Measurements from ENCODE around the gene CDKL4.
"Not testable (repeated sequence)": the region's sequence is repeated elsewhere in the genome, so short reads cannot be mapped to it uniquely, and the experiment has no call there.

The CDKL4 gene

GRCh38 chr2:39243469-39244123 is at the start of gene CDKL4:
Gene CDKL4 (minus strand): TSS chr2:39243970.
- DNase-seq (ENCODE audit: low read depth), result peak; percentile 16

DNA sequence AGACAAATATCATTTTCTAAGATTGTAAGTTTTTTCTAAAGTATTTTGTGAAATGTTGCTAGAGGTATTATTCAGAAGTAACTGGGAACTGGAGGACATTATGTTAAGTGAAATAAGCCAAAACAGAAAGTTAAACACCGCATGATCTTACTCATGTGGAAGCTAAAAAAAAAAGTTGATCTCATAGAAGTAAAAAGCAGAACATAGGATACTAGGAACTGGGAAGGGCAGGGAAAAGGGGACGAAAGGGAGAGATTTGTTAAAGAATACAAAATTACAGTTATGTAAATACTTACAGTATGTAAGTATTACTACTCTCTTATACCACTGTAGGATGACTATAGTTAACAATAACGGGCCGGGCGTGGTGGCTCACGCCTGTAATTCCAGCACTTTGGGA is 46.7 kb upstream of the CDKL4 start:
- no peak for DNase-seq (ENCODE audit: low read depth)

DNA sequence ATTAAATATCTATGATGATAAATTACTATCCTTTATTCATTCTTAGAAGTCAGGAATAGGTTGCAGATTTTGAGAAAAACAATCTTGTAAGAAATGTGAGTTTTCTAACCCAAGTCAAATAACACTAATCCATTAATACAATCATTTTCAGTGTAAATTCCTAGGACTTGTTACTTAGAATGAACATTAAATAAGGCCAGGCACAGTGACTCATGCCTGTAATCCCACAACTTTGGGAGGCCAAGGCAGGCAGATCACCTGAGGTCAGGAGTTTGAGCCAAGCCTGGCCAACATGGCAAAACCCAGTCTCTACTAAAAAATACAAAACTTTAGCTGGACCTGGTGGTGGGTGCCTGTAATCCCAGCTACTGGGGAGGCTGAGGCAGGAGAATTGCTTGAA is 45.8 kb upstream of the CDKL4 start:
- DNase-seq (ENCODE audit: low read depth), result no peak

DNA sequence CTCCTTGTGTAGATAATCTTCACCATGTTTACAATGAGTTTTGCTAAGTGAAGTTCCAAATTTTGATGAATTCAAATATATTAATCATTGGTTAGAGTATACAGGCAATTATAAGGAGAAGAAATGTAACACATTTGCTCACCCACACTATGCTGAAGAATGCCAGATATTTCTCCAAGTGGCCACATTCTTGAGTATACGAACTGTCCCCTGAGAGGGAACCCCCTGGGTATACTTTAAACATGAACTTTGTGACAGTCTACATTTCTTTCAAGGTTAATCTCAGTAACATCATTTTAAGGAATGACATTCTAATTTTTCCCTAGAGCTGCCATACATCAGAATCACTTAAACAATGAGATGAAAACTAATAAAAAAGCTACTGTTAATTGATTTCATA is 39.8 kb upstream of the CDKL4 start:
- DNase-seq (ENCODE audit: low read depth), result no peak

- DNase-seq (ENCODE audit: low read depth), result no peak
These were observed 37.6 kb upstream of the CDKL4 start for GRCh38 chr2:39281391-39281790.

GRCh38 chr2:39275016-39275415 is 31.2 kb upstream of the CDKL4 start:
- DNase-seq (ENCODE audit: low read depth), result no peak

DNA sequence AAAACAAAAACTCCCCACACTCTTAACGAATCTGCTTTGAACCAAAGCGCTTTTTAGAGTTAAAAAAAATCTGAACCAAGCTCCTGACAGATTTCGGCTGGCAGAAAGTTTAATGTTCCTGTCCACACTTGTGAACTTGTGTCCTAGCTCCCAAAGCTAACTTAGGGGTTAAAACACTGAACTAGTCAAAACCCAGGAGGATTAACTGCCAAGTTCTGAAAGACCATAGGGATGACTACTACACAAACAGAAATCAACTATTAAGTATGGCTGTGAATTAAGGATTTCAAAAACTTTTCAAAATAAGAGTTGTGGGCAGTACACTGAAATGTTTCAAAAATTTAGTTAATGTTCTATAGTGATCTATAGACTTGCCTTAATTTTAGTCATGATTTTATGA is 26.2 kb upstream of the CDKL4 start:
- DNase-seq (ENCODE audit: low read depth), result no peak

GRCh38 chr2:39266916-39267434 is 23.2 kb upstream of the CDKL4 start:
- DNase-seq (ENCODE audit: low read depth), result no peak

DNA sequence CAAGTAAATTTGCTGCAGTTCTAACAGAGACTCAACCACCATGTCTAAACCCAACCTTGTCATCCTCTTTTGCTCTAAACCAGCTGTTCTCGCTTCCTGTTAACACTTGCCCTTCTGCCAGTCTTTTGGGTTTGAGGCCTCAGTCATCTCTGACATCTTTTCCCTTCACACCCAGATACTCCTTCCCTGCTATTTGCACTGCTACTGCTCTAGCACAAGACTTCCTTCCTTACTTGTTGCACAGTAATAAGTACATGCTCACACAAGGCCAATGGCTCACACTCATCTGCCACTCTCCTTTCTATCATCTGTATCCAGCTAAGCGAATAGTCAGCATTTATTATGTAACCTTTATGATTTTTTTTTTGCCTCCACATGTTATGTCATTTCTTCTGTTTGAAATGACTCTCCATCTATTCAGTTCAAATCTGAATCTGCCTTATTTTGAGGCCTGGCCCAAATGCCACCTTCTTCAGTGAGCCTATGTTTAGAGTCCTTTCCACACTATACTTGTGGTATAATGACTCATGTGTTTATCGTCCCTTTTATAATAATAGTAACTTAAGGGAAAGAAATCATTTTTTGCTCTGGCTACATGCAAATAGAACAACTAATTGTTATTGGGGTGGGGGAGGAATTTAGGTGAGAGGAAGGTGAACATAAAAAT is 22.5 kb upstream of the CDKL4 start:
- no peak for DNase-seq (ENCODE audit: low read depth)

DNA sequence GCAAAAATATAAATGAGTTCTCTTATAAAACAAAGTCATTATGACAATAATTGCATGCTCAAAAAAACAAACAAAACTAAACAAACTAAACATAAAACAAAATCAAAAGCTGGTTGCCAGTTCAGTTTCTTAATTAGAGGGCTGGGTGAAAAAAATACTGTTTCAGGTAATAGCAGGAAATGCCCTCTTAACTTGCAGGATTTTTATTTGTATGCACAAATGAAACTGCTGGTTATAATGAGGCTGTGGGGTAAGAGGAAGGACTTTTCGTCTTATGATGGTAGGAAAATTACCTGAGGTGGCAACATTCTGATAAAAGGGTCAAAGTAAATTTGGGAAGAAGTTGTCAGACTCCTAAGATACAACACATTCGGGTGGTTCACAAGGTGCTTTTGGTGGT is 21.5 kb upstream of the CDKL4 start:
- DNase-seq (ENCODE audit: low read depth), result no peak

- no peak for DNase-seq (ENCODE audit: low read depth)
These were observed 21.0 kb upstream of the CDKL4 start for GRCh38 chr2:39264733-39265132.

DNA sequence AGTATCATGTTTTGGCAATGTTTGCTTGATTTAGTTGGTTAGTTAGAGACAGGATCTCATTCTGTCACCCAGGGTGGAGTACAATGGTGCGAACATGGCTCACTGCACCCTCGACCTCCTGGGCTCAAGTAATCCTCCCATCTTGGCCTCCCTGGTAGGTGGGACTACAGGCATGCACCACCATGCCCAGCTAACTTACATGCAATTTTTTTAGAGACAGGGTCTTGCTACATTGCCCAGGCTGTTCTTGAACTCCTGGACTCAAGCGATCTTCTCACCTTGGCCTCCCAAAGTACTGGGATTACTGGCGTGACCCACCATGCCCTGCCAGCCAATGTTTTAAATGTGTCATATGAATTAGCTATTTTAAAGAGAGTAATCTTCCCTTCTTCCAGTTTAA is 16.3 kb upstream of the CDKL4 start:
- DNase-seq (ENCODE audit: low read depth), result no peak

DNA sequence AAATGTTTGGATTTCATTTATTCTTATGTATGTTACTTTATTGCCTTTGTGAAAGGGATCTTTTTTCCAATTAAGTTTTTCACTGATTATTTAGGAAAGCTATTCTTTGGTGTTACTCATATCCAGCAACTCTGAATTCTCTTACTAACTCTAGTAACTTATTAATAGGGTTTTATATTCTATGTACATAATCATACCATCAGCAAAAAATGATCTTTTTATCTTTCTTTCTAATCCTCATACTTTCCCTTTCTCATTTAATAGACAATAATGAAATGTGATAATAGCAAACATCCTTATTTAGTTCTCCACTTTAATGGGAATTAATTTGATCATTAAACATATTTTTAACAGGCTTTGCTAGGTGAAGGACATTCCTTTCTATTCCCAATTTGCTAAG is 12.3 kb upstream of the CDKL4 start:
- DNase-seq (ENCODE audit: low read depth), result no peak

DNA sequence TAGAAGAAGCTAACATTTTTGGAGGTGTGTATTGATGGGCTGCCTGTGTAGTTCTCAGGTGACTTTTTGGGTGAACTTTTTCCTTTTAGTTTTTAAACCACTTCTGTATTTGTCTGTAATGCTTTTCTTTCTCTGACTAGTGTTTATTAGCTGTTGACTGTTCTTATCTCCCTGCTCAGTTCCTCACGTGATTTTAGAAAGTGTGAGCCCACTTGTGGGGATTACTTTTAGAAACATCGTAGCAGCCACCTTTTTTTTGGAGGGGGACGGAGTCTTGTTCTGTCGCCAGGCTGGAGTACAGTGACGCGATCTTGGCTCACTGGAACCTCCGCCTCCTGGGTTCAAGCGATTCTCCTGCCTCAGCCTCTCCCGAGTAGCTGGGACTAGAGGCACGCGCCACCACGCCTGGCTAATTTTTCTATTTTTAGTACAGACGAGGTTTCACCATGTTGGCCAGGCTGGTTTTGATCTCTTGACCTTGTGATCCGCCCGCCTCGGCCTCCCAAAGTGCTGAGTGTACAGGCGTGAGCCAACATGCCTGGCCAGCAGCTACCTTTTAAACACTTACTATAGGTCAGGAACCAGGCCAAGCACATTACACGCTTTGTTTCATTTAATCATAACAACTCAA is 9.2 kb upstream of the CDKL4 start:
- DNase-seq (ENCODE audit: low read depth), result no peak

GRCh38 chr2:39247512-39248043 is 3.8 kb upstream of the CDKL4 start:
- DNase-seq (ENCODE audit: low read depth), result no peak

- DNase-seq (ENCODE audit: low read depth), result no peak
These were observed 2.7 kb upstream of the CDKL4 start for GRCh38 chr2:39246382-39246980.

GRCh38 chr2:39244963-39245625 is 1.3 kb upstream of the CDKL4 start:
- DNase-seq (ENCODE audit: low read depth), result not testable (repeated sequence)

- DNase-seq (ENCODE audit: low read depth), result not testable (repeated sequence)
These were observed 582 bp upstream of the CDKL4 start for GRCh38 chr2:39244241-39244862.

GRCh38 chr2:39241588-39241987 is 2.2 kb downstream of the CDKL4 start:
- no peak for DNase-seq (ENCODE audit: low read depth)

- no peak for DNase-seq (ENCODE audit: low read depth)
These were observed 3.0 kb downstream of the CDKL4 start for GRCh38 chr2:39240758-39241157.

DNA sequence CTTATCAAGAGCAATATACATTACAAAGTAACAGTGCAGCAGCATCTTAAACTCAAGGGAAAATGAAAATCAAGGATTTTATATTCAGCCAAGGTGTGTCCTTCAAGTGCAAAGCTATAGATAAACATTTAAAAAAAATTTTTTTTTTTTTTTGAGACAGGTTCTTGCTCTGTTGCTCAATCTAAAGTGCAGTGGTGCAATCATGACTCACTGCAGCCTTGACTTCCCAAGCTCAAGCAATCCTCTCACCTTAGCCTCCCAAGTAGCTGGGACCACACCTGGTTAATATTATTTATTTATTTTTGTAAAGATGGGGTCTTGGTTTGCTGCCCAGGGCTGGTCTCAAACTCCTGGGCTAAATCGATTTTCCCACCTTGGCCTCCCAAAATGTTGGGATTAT is 9.0 kb downstream of the CDKL4 start:
- DNase-seq (ENCODE audit: low read depth), result no peak

- no peak for DNase-seq (ENCODE audit: low read depth)
These were observed 11.6 kb downstream of the CDKL4 start for GRCh38 chr2:39232141-39232540.

All from stimulated activated CD8-positive, alpha-beta memory T cell treated with anti-CD3 and anti-CD28 coated beads, Interleukin-12 subunit alpha, Interleukin-12 subunit beta, amount 100 ng/mL, for 4 hours (primary cell).